ENCODE data around the gene CPA4.
"Not testable (repeated sequence)": the region's sequence is repeated elsewhere in the genome, so short reads cannot be mapped to it uniquely, and the experiment has no call there.

The CPA4 gene

DNA sequence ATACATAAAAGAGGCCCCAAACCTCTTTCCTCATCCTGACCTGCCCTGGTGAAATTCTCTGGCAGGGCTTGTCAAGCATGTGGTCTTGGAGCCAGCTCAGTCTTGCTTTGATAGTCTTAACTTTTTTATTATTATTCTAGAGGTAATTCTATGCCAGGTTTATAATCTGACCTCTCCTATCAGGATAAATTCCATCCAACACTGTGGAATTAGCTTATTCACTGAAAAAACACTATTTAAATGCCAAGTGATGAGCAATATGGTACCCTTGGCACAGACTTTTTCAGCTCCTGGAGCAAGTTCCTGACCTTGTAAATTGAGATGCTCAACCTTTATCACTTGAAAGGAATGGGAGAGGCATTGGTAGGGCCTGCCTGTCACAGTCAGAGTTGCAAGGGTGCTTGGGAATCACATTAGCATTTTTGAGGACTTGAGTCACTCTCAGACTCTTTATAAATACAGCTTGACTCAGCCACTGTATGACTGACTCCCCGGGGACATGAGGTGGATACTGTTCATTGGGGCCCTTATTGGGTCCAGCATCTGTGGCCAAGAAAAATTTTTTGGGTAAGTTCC lies at the start of gene CPA4:
CPA4 (plus strand) TSS at position 480 of the 576 bp plus-strand sequence; CDS start at position 500, 20 bp downstream.
- TF ChIP-seq, protein P1, sequence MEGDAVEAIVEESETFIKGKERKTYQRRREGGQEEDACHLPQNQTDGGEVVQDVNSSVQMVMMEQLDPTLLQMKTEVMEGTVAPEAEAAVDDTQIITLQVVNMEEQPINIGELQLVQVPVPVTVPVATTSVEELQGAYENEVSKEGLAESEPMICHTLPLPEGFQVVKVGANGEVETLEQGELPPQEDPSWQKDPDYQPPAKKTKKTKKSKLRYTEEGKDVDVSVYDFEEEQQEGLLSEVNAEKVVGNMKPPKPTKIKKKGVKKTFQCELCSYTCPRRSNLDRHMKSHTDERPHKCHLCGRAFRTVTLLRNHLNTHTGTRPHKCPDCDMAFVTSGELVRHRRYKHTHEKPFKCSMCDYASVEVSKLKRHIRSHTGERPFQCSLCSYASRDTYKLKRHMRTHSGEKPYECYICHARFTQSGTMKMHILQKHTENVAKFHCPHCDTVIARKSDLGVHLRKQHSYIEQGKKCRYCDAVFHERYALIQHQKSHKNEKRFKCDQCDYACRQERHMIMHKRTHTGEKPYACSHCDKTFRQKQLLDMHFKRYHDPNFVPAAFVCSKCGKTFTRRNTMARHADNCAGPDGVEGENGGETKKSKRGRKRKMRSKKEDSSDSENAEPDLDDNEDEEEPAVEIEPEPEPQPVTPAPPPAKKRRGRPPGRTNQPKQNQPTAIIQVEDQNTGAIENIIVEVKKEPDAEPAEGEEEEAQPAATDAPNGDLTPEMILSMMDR (conservative IDR thresholded peaks at IDR 0.05; ENCODE audit: control insufficient read depth, insufficient read depth, low read depth, low read length) = no peak
- peak; percentile 99 for DNase-seq (ENCODE audit: low read depth)
- no peak within 1 kb of the TSS for H3K4me3 ChIP-seq (ENCODE audit: control insufficient read depth, low read depth, low read length)

DNA sequence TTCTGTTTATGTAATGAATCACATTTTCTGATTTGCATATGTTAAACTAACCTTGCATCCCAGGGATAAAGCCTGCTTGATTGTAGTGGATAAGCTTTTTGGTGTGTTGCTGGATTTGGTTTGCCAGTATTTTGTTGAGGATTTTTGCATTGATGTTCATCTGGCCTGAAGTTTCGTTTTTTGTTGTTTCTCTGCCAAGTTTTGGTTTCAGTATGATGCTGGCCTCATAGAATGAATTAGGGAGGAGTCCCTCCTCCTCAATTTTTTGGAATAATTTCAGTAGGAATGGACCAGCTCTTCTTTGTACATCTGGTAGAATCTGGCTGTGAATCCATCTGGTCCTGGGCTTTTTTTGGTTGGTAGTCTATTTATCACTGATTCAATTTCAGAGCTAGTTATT lies 49.5 kb upstream of the CPA4 start:
- DNase-seq (ENCODE audit: low read depth) = peak; percentile 27
- not testable (repeated sequence) for H3K4me3 ChIP-seq (ENCODE audit: control insufficient read depth, low read depth, low read length)

GRCh38 chr7:130246491-130246890 lies 46.5 kb upstream of the CPA4 start:
- not testable (repeated sequence) for H3K4me3 ChIP-seq (ENCODE audit: control insufficient read depth, low read depth, low read length); DNase-seq (ENCODE audit: low read depth)

DNA sequence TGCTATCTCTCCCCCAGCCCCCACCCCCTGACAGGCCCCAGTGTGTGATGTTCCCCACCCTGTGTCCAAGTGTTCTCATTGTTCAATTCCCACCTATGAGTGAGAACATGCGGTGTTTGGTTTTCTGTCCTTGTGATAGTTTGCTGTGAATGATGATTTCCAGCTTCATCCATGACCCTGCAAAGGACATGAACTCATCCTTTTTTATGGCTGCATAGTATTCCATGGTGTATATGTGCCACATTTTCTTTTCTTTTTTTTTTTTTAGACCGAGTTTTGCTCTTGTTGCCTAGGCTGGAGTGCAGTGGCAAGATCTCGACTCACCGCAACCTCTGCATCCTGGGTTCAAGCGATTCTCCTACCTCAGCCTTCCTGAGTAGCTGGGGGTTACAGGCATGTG lies 44.1 kb upstream of the CPA4 start:
- not testable (repeated sequence) for DNase-seq (ENCODE audit: low read depth)

GRCh38 chr7:130249626-130250025 lies 43.3 kb upstream of the CPA4 start:
- not testable (repeated sequence) for DNase-seq (ENCODE audit: low read depth); H3K4me3 ChIP-seq (ENCODE audit: control insufficient read depth, low read depth, low read length)

More for the DNA sequence above, 44.1 kb upstream of the CPA4 start:
- not testable (repeated sequence) for H3K4me3 ChIP-seq (ENCODE audit: control insufficient read depth, low read depth, low read length)

GRCh38 chr7:130254555-130254954 lies 38.4 kb upstream of the CPA4 start:
- no peak for DNase-seq (ENCODE audit: low read depth)
- no peak overlapping the region for H3K4me3 ChIP-seq (ENCODE audit: control insufficient read depth, low read depth, low read length)
- TF ChIP-seq, protein P1 (conservative IDR thresholded peaks at IDR 0.05; ENCODE audit: control insufficient read depth, insufficient read depth, low read depth, low read length) = no peak

DNA sequence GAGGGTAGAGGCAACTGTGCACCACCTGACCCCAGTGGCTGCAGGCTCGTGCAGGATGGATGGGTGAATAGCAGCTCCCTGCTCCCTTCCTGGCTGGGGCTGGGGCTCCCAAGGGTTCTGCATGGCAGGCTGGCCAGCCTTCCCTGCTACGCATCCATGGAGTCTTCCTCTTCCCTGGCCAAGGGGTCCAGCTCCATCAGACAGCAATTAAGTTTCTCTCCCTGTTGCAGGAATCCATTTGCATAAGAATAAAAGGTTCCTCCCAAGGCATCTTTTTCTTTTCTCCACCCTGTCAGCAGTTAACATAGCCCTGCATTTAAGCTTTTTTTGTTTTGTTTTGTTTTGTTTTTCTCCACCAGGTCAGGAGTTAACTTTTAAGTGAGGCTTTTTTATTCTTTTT lies 36.3 kb upstream of the CPA4 start:
- no peak overlapping the region for H3K4me3 ChIP-seq (ENCODE audit: control insufficient read depth, low read depth, low read length)
- no peak for DNase-seq (ENCODE audit: low read depth)
- TF ChIP-seq, protein P1 (conservative IDR thresholded peaks at IDR 0.05; ENCODE audit: control insufficient read depth, insufficient read depth, low read depth, low read length) = no peak

GRCh38 chr7:130258494-130259078 lies 34.4 kb upstream of the CPA4 start:
- TF ChIP-seq, protein P1 (conservative IDR thresholded peaks at IDR 0.05; ENCODE audit: control insufficient read depth, insufficient read depth, low read depth, low read length) = no peak

GRCh38 chr7:130262448-130262847 lies 30.5 kb upstream of the CPA4 start:
- no peak overlapping the region for H3K4me3 ChIP-seq (ENCODE audit: control insufficient read depth, low read depth, low read length)
- no peak for DNase-seq (ENCODE audit: low read depth)

More at GRCh38 chr7:130258494-130259078, 34.4 kb upstream of the CPA4 start:
- no peak for DNase-seq (ENCODE audit: low read depth)
- H3K4me3 ChIP-seq (ENCODE audit: control insufficient read depth, low read depth, low read length) = no peak overlapping the region

More at GRCh38 chr7:130262448-130262847, 30.5 kb upstream of the CPA4 start:
- TF ChIP-seq, protein P1 (conservative IDR thresholded peaks at IDR 0.05; ENCODE audit: control insufficient read depth, insufficient read depth, low read depth, low read length) = no peak
